ENCODE data around the gene LIPI.
"Not testable (repeated sequence)": the region's sequence is repeated elsewhere in the genome, so short reads cannot be mapped to it uniquely, and the experiment has no call there.

The LIPI gene

GRCh38 chr21:14116080-14116481 lies 94.7 kb downstream of the LIPI start:
- no peak for DNase-seq

GRCh38 chr21:14115646-14116045 lies 95.1 kb downstream of the LIPI start:
- no peak for DNase-seq

- DNase-seq: no peak
Measured at GRCh38 chr21:14114251-14114650, 96.5 kb downstream of the LIPI start.

- not testable (repeated sequence) for DNase-seq
Measured at GRCh38 chr21:14104564-14104963, 106.2 kb downstream of the LIPI start.

GRCh38 chr21:14099570-14099969 lies 111.2 kb downstream of the LIPI start:
- no peak for DNase-seq

GRCh38 chr21:14097881-14098499 lies 112.8 kb downstream of the LIPI start:
- no peak for DNase-seq

- DNase-seq: no peak
Measured at GRCh38 chr21:14096577-14096976, 114.2 kb downstream of the LIPI start.

- no peak for DNase-seq
Measured at GRCh38 chr21:14096172-14096571, 114.6 kb downstream of the LIPI start.

- DNase-seq: no peak
Measured at GRCh38 chr21:14095056-14095455, 115.7 kb downstream of the LIPI start.

GRCh38 chr21:14092834-14093560 lies 117.8 kb downstream of the LIPI start:
- DNase-seq: no peak

- DNase-seq: not testable (repeated sequence)
Measured at GRCh38 chr21:14090184-14090583, 120.6 kb downstream of the LIPI start.

- DNase-seq: no peak
Measured at GRCh38 chr21:14088391-14088790, 122.4 kb downstream of the LIPI start.

- DNase-seq: no peak
Measured at GRCh38 chr21:14086553-14086952, 124.2 kb downstream of the LIPI start.

GRCh38 chr21:14084701-14085100 lies 126.1 kb downstream of the LIPI start:
- DNase-seq: no peak

- no peak for DNase-seq
Measured at GRCh38 chr21:14084068-14084501, 126.7 kb downstream of the LIPI start.

- no peak for DNase-seq
Measured at GRCh38 chr21:14080764-14081096, 130.0 kb downstream of the LIPI start.

- no peak for DNase-seq
Measured at GRCh38 chr21:14080040-14080763, 130.6 kb downstream of the LIPI start.

- DNase-seq: no peak
Measured at GRCh38 chr21:14078746-14079375, 131.9 kb downstream of the LIPI start.

GRCh38 chr21:14076143-14076806 lies 134.5 kb downstream of the LIPI start:
- no peak for DNase-seq

GRCh38 chr21:14075346-14076142 lies 135.2 kb downstream of the LIPI start:
- DNase-seq: no peak

- DNase-seq: no peak
Measured at GRCh38 chr21:14074177-14074576, 136.6 kb downstream of the LIPI start.

GRCh38 chr21:14073615-14074014 lies 137.1 kb downstream of the LIPI start:
- no peak for DNase-seq

Measured in retina (tissue), 1 donor.